PC-3 (cell line): ENCODE results near the gene SOX18. TPM values are rescaled to one million over a fixed set of nuclear protein-coding genes. Genes with fewer than 3 reads are reported as not detected.
"Not testable (repeated sequence)": the region's sequence is repeated elsewhere in the genome, so short reads cannot be mapped to it uniquely, and the experiment has no call there.

Experiments
- ATAC-seq: fragments of 200-7000 bp; cut with Tn5 transposase; 2 replicates; pipeline ENCODE4 v1.9.1; 2020; ENCODE audit warnings: mild to moderate bottlenecking, moderate library complexity
- BruUV-seq: library from RNA; stranded (reverse); fragments of 400-500 nt; replicated peaks from 2 replicates; lab custom pipeline; 2021; lab: Mats Ljungman, UMichigan
- CTCF ChIA-PET: fragments of 300-600 bp; sonication (Branson Sonifier 250); formaldehyde crosslinking; loops from one replicate; lab custom pipeline; 2022; ENCODE audit warnings: antibody characterized with exemption; lab: Charles Lee
- POLR2A ChIA-PET: fragments of 300-600 bp; sonication (Branson Sonifier 250); formaldehyde crosslinking; loops from one replicate; lab custom pipeline; 2022; ENCODE audit warnings: antibody characterized with exemption; ENCODE audit not compliant: unreplicated experiment; lab: Charles Lee
- DNase-seq: peaks from one replicate; pipeline ENCODE4 v3.0.0-alpha.2; 2015
- H2AFZ ChIP-seq: fragments of 300-600 bp; sonication (generic); 2 replicates; pipeline ENCODE4 v1.6.0; 2016; ENCODE audit warnings: antibody characterized with exemption, low read length
- H3F3A ChIP-seq: fragments of 300-600 bp; sonication (generic); one replicate; pipeline ENCODE4 v1.6.0; 2017; ENCODE audit warnings: antibody characterized with exemption, low read length, control low read depth, mild to moderate bottlenecking; ENCODE audit not compliant: unreplicated experiment
- H3K27ac ChIP-seq: fragments of 300-600 bp; sonication (generic); 2 replicates; pipeline ENCODE4 v1.5.1; 2016; ENCODE audit warnings: mild to moderate bottlenecking, low read length
- H3K27me3 ChIP-seq: fragments of 300-600 bp; sonication (generic); 2 replicates; pipeline ENCODE4 v1.6.1; 2016; ENCODE audit warnings: low read length, mixed read lengths
- H3K36me3 ChIP-seq: fragments of 300-600 bp; sonication (generic); 2 replicates; pipeline ENCODE4 v1.6.1; 2016; ENCODE audit warnings: low read depth, mixed run types, low read length, mixed read lengths
- H3K4me1 ChIP-seq: fragments of 300-600 bp; sonication (generic); 2 replicates; pipeline ENCODE4 v1.5.1; 2016; ENCODE audit warnings: low read length; ENCODE audit not compliant: insufficient read depth
- H3K4me2 ChIP-seq: fragments of 300-600 bp; sonication (generic); 2 replicates; pipeline ENCODE4 v1.6.0; 2016; ENCODE audit warnings: low read length
- H3K4me3 ChIP-seq: fragments of 300-600 bp; sonication (generic); 2 replicates; pipeline ENCODE4 v1.5.1; 2016; ENCODE audit warnings: mild to moderate bottlenecking, low read length, mixed read lengths
- H3K79me2 ChIP-seq: fragments of 300-600 bp; sonication (generic); 2 replicates; pipeline ENCODE4 v1.6.1; 2017; ENCODE audit warnings: low read length, mixed read lengths
- H3K9ac ChIP-seq: fragments of 300-600 bp; sonication (generic); 2 replicates; pipeline ENCODE4 v1.6.0; 2016; ENCODE audit warnings: mild to moderate bottlenecking, low read length
- H3K9me2 ChIP-seq: fragments of 300-600 bp; sonication (generic); replicated peaks from 2 replicates; pipeline ENCODE4 v1.6.1; 2016; ENCODE audit warnings: mixed run types, low read length, mixed read lengths
- H3K9me3 ChIP-seq: fragments of 300-600 bp; sonication (generic); 2 replicates; pipeline ENCODE4 v1.6.1; 2016; ENCODE audit warnings: low read length, mixed read lengths
- H4K20me1 ChIP-seq: fragments of 300-600 bp; sonication (generic); 2 replicates; pipeline ENCODE4 v1.6.1; 2016; ENCODE audit warnings: low read length, mixed read lengths
- EZH2 ChIP-seq: fragments of 300-600 bp; sonication (generic); IDR thresholded peaks from one replicate; pipeline ENCODE4 v1.6.1; 2017; ENCODE audit warnings: antibody characterized with exemption, mild to moderate bottlenecking, low read length; ENCODE audit not compliant: unreplicated experiment
- EZH2phosphoT487 ChIP-seq: fragments of 300-600 bp; sonication (generic); IDR thresholded peaks from 2 replicates; pipeline ENCODE4 v1.6.1; 2018; ENCODE audit warnings: mild to moderate bottlenecking, antibody characterized with exemption, low read length, borderline replicate concordance
- intact Hi-C: fragments of 100-400 bp; cut with micrococcal nuclease; formaldehyde crosslinking; loops from 2 replicates; pipeline ENCODE4 v1.9.0; 2023
- total RNA-seq: library from RNA; depleted of rRNA; stranded (reverse); fragments of >200 nt; gene quantifications from 2 replicates; pipeline ENCODE4 v1.2.3, GENCODE V29; 2014
- TF ChIP-seq, protein P1 (sequence below): fragments of 300-600 bp; sonication (generic); conservative IDR thresholded peaks from 2 replicates; pipeline ENCODE4 v1.5.1; 2017; ENCODE audit warnings: antibody characterized with exemption, low read depth, mild to moderate bottlenecking, low read length

The SOX18 gene
- total RNA-seq, 1 experiment from 2014 or later, result 1.5 TPM

DNA sequence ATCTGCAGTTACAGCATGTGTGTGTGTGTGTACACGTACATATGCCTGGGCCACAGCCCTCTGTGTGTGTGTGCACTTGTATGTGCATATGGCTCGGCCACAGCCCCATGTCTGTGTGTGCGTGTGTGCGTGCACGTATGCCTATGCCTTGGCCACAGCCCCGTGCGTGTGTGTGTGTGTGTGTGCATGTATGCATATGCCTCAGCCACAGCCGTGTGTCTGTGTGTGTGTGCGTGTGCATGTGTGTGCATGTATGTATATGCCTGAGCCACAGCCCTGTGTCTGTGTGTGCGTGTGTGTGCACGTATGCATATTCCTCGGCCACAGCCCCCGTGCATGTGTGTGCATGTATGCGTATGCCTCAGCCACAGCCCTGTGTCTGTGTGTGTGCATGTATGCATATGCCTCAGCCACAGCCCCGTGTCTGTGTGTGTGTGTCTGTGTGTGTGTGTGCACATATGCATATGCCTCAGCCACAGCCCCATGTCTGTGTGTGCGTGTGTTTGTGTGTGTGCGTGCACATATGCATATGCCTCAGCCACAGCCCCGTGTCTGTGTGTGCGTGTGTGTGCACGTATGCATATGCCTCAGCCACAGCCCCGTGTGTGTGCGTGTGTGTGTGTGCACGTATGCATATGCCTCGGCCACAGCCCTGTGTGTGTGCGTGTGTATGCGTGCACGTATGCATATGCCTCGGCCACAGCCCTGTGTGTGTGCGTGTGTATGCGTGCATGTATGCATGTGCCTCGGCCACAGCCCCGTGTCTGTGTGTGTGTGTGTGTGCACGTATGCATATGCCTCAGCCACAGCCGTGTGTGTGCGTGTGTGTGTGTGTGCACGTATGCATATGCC, 28.1 kb downstream of the SOX18 start:
- TF ChIP-seq EZH2 (no peak), EZH2phosphoT487 (no peak)
- TF ChIP-seq, protein P1, sequence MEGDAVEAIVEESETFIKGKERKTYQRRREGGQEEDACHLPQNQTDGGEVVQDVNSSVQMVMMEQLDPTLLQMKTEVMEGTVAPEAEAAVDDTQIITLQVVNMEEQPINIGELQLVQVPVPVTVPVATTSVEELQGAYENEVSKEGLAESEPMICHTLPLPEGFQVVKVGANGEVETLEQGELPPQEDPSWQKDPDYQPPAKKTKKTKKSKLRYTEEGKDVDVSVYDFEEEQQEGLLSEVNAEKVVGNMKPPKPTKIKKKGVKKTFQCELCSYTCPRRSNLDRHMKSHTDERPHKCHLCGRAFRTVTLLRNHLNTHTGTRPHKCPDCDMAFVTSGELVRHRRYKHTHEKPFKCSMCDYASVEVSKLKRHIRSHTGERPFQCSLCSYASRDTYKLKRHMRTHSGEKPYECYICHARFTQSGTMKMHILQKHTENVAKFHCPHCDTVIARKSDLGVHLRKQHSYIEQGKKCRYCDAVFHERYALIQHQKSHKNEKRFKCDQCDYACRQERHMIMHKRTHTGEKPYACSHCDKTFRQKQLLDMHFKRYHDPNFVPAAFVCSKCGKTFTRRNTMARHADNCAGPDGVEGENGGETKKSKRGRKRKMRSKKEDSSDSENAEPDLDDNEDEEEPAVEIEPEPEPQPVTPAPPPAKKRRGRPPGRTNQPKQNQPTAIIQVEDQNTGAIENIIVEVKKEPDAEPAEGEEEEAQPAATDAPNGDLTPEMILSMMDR, result no peak
- Histone ChIP-seq H3K9me2 (no peaks in the 10 kb centered on the region), H3K79me2 (no peaks in the 10 kb centered on the region), H3K36me3 (peaks cover 52% of the 10 kb centered on the region), H3K9ac (no peak overlapping the region), H3F3A (no peaks in the 10 kb centered on the region), H3K27ac (no peak overlapping the region), H4K20me1 (no peaks in the 10 kb centered on the region), H3K4me2 (no peak overlapping the region), H2AFZ (no peak overlapping the region), H3K9me3 (no peaks in the 10 kb centered on the region), H3K4me1 (no peaks in the 10 kb centered on the region), H3K27me3 (no peaks in the 10 kb centered on the region), H3K4me3 (no peak overlapping the region)
- POLR2A ChIA-PET, result no interaction called here
- BruUV-seq, result no TSS peak
- no peak for DNase-seq
- CTCF ChIA-PET, result no interaction called here
- no peak for ATAC-seq
- intact Hi-C loops, result no loop called here

DNA sequence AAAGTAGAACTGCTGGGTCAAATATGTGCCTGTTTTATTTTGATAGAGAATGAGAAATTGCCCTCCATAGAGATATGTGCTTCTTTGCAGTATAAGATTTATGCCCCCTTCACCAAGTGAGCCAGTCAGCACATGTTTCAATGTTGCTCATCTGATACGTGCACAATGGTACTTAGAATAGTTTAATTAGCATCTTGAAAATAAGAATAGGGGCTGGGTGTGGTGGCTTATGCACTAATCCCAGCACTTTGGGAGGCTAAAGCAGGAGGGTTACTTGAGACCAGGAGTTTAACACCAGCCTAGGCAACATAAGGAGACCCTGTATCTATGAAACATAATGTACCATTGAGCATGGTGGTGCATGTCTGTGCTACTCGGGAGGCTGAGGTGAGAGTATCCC, 33.8 kb downstream of the SOX18 start:
- Histone ChIP-seq H3K9me3 (no peaks in the 10 kb centered on the region), H3K4me1 (no peaks in the 10 kb centered on the region), H3K79me2 (no peaks in the 10 kb centered on the region), H3F3A (no peaks in the 10 kb centered on the region), H3K4me3 (no peak overlapping the region), H4K20me1 (no peaks in the 10 kb centered on the region), H3K9ac (no peak overlapping the region), H3K4me2 (no peak overlapping the region), H3K36me3 (peaks cover 38% of the 10 kb centered on the region), H2AFZ (no peak overlapping the region), H3K27ac (no peak overlapping the region), H3K9me2 (no peaks in the 10 kb centered on the region), H3K27me3 (no peaks in the 10 kb centered on the region)
- DNase-seq (no peak), ATAC-seq (no peak)
- no peak for TF ChIP-seq EZH2phosphoT487
- no peak for TF ChIP-seq EZH2
- TF ChIP-seq, protein P1, result no peak
- CTCF ChIA-PET, result no interaction called here
- no TSS peak for BruUV-seq
- POLR2A ChIA-PET, result no interaction called here
- intact Hi-C loops, result no loop called here

DNA sequence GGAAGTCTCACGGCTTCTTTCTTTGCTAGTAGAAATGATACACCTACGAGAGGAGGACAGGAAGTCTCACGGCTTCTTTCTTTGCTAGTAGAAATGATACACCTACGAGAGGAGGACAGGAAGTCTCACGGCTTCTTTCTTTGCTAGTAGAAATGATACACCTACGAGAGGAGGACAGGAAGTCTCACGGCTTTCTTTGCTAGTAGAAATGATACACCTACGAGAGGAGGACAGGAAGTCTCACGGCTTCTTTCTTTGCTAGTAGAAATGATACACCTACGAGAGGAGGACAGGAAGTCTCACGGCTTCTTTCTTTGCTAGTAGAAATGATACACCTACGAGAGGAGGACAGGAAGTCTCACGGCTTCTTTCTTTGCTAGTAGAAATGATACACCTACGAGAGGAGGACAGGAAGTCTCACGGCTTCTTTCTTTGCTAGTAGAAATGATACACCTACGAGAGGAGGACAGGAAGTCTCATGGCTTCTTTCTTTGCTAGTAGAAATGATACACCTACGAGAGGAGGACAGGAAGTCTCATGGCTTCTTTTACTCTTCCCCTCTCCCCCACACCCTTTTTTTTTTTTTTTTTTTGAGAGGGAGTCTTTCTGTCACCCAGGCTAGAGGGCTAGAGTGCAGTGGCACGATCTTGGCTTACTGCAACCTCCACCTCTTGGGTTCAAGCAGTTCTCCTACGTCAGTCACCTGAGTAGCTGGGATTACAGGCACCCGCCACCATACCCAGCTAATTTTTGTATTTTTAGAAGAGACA, 36.9 kb downstream of the SOX18 start:
- peaks cover 54% of the 10 kb centered on the region for H3K36me3 ChIP-seq
- POLR2A ChIA-PET, H3K27me3 ChIP-seq, H3K4me1 ChIP-seq, H3K9me3 ChIP-seq, intact Hi-C loops, ATAC-seq, H3K4me2 ChIP-seq, H3K4me3 ChIP-seq, CTCF ChIA-PET, H3K79me2 ChIP-seq, H3K9ac ChIP-seq, BruUV-seq, H3F3A ChIP-seq, H3K27ac ChIP-seq, H2AFZ ChIP-seq, H3K9me2 ChIP-seq, H4K20me1 ChIP-seq, DNase-seq: not testable (repeated sequence)
